Transverse colon (tissue), 3 donors: Measurements from ENCODE around the gene MEIOB.

Source experiments
- CTCF ChIP-seq, 5 experiments: fragments of 200-600 bp in 3 of 5; fragments of 450-650 bp in 2 of 5; sonication (generic) in 3 of 5; IDR thresholded peaks; 1 replicate in 2 of 5; 2 replicates in 3 of 5; pipeline ENCODE4 v1.5.1; 2016 to 2017; ENCODE audit warnings: antibody characterized with exemption in 5 of 5, inconsistent platforms in 3 of 5, mild to moderate bottlenecking in 2 of 5, moderate library complexity in 1 of 5
- EP300 ChIP-seq: sonication (generic); formaldehyde crosslinking; IDR thresholded peaks from one replicate; pipeline ENCODE4 v1.6.1; 2017; ENCODE audit warnings: antibody characterized with exemption, low read depth
- POLR2A ChIP-seq: fragments of 450-650 bp; IDR thresholded peaks from one replicate; pipeline ENCODE4 v1.6.1; 2016; ENCODE audit warnings: antibody characterized with exemption, mild to moderate bottlenecking, moderate library complexity

GRCh38 chr16:1817276-1817589, 54.7 kb downstream of the MEIOB start:
- TF ChIP-seq EP300 (no peak), CTCF (IDR thresholded peaks at IDR 0.05) (no peak), POLR2A (no peak)
